Lower leg skin (tissue), 4 donors: ENCODE results near the gene RAB3C. TPM values are rescaled to one million over a fixed set of nuclear protein-coding genes. Genes with fewer than 3 reads are reported as not detected.

Source experiments
- DNase-seq, 2 donors: peaks; one replicate each; pipeline ENCODE4 v3.0.0-alpha.2; 2019; ENCODE audit warnings: low spot score in 2 of 2
- H3K4me3 ChIP-seq: fragments of 200-600 bp; sonication (generic); 2 replicates; pipeline ENCODE4 v1.5.1; 2017; ENCODE audit warnings: mild to moderate bottlenecking, low read depth; ENCODE audit not compliant: poor library complexity, severe bottlenecking
- POLR2A ChIP-seq, 2 donors: fragments of 450-650 bp; IDR thresholded peaks; one replicate each; pipeline ENCODE4 v1.6.1; 2016 to 2017; ENCODE audit warnings: antibody characterized with exemption in 2 of 2, mild to moderate bottlenecking in 1 of 2, moderate library complexity in 1 of 2
- WGBS, 2 donors: methylation state at CpG; one replicate each; pipeline ENCODE4 v1.1.5; 2018; 5-methylcytosine and 5-hydroxymethylcytosine counted together
- intact Hi-C: fragments of 100-400 bp; cut with DNase I; formaldehyde crosslinking; loops from one replicate; pipeline ENCODE4 v1.15.0; 2023; ENCODE audit warnings: low total_unique reads
- total RNA-seq, 4 donors: library from RNA; depleted of rRNA; stranded (reverse); fragments of >200 nt; gene quantifications; one replicate each; pipeline ENCODE4 v1.1.0, GENCODE V29; 2016
- TF ChIP-seq, protein P1 (sequence below), 3 donors: fragments of 450-650 bp; IDR thresholded peaks; one replicate each; pipeline ENCODE4 v1.5.1; 2016; ENCODE audit warnings: antibody characterized with exemption in 3 of 3, mild to moderate bottlenecking in 3 of 3, moderate library complexity in 2 of 3

Gene RAB3C
- total RNA-seq, 4 donors from 2014 or later: 0.04 to 1.2 (median 0.14) TPM

DNA sequence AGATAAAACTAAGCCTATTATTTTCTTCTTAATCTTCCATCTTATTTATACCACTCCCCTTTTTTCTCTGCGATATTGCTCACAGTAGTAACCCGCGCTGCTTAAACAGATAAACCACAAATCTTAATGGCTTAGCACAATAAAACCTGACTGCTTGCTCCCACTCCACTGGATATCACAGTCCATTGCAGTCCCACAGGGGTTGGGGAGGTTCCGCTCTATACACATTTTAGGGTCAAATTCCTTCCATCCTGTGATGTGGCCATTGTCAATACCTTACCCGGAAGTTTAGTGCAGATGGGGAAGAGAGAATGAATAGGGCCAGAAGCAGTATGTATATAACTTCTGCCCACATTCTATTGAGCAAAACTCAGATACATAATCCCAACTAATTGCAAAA is 193.7 kb downstream of the RAB3C start:
- 94 to 97% methylated on average over 5 of the region's 5 CpGs for WGBS, 2 donors
- H3K4me3 ChIP-seq: no peak overlapping the region
- intact Hi-C loops: no loop called here
- TF ChIP-seq, protein P1, sequence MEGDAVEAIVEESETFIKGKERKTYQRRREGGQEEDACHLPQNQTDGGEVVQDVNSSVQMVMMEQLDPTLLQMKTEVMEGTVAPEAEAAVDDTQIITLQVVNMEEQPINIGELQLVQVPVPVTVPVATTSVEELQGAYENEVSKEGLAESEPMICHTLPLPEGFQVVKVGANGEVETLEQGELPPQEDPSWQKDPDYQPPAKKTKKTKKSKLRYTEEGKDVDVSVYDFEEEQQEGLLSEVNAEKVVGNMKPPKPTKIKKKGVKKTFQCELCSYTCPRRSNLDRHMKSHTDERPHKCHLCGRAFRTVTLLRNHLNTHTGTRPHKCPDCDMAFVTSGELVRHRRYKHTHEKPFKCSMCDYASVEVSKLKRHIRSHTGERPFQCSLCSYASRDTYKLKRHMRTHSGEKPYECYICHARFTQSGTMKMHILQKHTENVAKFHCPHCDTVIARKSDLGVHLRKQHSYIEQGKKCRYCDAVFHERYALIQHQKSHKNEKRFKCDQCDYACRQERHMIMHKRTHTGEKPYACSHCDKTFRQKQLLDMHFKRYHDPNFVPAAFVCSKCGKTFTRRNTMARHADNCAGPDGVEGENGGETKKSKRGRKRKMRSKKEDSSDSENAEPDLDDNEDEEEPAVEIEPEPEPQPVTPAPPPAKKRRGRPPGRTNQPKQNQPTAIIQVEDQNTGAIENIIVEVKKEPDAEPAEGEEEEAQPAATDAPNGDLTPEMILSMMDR (IDR thresholded peaks at IDR 0.05): no peak
- TF ChIP-seq POLR2A (IDR thresholded peaks at IDR 0.05): no peak
- DNase-seq: no peak

DNA sequence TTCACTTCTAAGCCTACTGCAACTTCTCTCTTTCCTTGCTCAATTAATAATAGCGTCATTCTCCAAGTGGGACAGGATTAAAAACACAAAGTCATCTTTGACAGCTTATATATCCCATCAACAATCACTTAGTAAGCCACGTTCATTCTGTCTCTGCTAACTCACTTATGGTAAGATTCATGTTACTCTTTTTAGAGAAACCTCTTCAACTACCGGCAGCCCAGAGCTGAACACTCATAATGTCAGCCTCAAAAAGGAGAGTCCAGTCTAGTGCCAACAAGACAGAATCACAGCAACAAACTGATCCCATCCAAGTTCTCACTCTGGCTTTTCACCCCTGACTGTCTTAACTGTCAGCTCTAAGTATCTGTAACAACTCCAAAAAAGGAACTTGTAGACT is 196.0 kb downstream of the RAB3C start:
- TF ChIP-seq, protein P1 (IDR thresholded peaks at IDR 0.05): no peak
- TF ChIP-seq POLR2A (IDR thresholded peaks at IDR 0.05): no peak
- no peak for DNase-seq
- 89 to 92% methylated on average over 3 of the region's 3 CpGs for WGBS, 2 donors
- intact Hi-C loops: no loop called here
- H3K4me3 ChIP-seq: no peak overlapping the region

DNA sequence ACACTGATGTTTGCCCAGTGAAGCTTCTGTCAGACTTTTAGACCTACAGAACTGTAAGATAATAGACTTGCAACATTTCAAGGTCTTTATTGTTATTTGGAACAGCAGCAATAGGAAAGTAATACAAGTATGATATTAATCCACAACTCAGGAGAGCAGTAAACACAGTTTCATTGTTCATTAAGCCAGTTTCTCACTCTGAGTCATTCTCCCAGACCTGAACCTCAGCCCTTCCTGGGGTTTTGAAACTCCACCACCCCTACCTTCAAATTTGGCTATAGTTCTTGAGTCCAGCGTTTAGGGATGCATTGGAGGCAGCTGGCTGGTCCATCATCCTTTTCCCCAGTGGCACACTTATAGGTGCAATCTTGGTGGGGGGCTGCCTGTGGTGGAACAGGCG is 203.2 kb downstream of the RAB3C start:
- intact Hi-C loops: no loop called here
- DNase-seq: no peak
- no peak overlapping the region for H3K4me3 ChIP-seq
- TF ChIP-seq POLR2A (IDR thresholded peaks at IDR 0.05): no peak
- TF ChIP-seq, protein P1 (IDR thresholded peaks at IDR 0.05): no peak
- WGBS, 2 donors: 84 to 92% methylated on average over 2 of the region's 2 CpGs

DNA sequence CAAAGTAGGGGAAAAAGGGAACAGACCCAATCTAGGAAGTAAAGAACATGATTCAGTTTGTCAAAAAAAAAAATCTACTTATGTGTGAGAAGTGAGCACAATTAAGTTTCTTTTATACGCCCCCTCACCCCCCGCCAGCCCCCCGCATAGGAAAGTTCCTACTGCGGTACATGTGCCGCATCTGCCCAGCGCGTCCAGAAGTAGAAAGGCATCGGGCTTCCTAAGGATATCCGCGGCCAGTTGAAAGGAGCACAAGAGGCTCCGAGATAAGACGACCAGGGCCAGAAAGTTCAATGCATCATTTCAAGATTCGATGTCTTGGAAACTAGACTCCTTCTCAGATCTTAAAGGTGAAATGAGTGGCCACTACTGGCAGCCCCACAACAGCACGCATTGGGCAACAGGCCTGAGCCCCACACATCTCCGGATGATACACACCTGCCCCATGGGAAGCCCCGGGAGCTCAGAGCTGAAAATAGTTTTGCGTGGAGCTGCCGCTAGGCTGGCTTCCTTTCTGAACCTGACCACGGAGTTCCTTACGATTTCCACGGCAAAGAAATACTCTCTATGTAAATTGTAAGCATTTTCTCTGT is 203.9 kb downstream of the RAB3C start:
- intact Hi-C loops: no loop called here
- no peak for TF ChIP-seq POLR2A (IDR thresholded peaks at IDR 0.05)
- TF ChIP-seq, protein P1 (IDR thresholded peaks at IDR 0.05): no peak
- 89% methylated on average over 21 of the region's 21 CpGs for WGBS, 2 donors
- no peak overlapping the region for H3K4me3 ChIP-seq
- DNase-seq: no peak

DNA sequence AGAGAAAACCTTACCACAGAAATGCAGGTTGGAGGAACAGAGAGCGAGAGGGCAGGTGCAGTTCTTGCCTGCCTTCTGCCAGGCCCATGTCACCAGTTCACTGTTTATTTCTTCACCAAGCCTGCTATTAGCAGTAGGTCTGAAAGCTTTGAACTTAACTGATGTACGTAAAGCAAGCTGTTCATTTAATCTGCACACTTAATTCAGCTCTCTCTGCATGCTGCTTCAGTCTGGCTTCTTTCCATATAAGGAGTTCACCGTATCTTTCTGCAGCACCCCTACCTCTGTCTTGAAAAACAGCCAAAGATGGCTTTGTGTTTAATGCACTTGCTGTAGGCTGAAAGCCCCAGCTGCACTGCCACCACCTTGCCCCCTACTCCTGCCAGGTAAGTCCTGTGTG is 205.1 kb downstream of the RAB3C start:
- intact Hi-C loops: no loop called here
- no peak for DNase-seq
- TF ChIP-seq POLR2A (IDR thresholded peaks at IDR 0.05): no peak
- TF ChIP-seq, protein P1 (IDR thresholded peaks at IDR 0.05): no peak
- 37 to 43% methylated on average over 3 of the region's 3 CpGs for WGBS, 2 donors
- H3K4me3 ChIP-seq: no peak overlapping the region
